GM21381 (cell line): ENCODE data around the gene RASSF3.
"Not testable (repeated sequence)": the region's sequence is repeated elsewhere in the genome, so short reads cannot be mapped to it uniquely, and the experiment has no call there.

Source experiments
- ATAC-seq: cut with Tn5 transposase; IDR thresholded peaks from one replicate; pipeline ENCODE4 v1.9.1; 2021; ENCODE audit warnings: mild to moderate bottlenecking, moderate library complexity; ENCODE audit not compliant: unreplicated experiment

The RASSF3 gene

DNA sequence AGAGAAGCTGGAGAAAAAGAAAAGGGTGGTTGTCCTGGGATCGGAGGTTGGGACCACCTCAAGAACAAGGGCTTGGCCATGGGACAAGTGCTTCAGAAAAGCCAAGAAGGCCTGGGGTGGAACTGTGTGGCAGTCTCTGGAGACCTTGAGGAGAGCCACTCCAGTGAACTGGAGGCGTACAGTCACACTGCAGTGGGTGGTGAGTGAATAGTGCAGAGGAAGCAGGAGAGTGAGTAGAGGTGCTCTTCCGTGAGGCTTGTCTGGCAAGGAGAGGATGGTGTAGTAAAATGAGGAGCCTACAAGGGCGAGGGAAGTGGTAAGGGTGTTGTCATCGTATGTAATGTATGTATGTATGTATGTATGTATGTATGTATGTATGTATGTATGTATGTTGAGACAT lies 20.9 kb downstream of the RASSF3 start:
- no peak for ATAC-seq

DNA sequence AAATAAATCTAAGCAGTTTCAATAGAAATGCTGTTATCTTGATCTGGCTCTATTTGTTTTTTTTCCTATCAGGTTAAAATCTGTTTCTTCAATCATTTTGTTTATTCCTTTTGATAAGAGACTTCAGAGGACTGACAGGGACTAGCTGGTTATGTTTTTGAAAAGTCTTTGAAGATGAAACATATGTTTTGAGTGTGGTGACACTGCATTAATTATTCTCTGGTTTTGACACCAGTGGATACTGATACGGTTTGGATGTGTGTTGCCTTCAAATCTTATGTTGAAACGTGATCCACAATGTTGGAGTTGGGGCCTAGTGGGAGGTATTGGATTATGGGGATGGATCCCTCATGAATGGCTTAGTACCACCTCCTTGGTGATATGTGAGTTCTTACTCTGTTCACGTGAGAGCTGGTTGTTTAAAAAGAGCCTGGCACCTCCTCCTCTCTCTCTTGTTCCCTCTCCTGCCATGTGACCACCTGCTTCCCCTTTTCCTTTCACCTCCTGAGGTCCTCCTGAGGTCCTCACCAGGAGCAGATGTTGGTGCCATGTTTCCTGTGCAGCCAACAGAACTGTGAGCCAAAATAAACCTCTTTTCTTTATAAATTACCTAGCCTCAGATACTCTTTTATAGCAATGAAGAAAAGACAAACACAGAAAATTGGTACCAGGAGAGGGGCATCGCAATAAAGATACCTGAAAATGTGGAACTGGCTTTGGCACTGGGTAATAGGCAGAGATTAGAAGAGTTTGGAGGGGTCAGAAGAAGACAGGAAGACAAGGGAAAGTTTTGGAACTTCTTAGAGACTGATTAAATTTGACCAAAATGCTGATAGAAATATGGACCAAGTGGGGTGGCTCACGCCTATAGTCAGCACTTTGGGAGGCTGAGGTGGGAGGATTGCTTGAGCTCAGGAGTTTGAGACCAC lies 23.0 kb downstream of the RASSF3 start:
- no peak for ATAC-seq

DNA sequence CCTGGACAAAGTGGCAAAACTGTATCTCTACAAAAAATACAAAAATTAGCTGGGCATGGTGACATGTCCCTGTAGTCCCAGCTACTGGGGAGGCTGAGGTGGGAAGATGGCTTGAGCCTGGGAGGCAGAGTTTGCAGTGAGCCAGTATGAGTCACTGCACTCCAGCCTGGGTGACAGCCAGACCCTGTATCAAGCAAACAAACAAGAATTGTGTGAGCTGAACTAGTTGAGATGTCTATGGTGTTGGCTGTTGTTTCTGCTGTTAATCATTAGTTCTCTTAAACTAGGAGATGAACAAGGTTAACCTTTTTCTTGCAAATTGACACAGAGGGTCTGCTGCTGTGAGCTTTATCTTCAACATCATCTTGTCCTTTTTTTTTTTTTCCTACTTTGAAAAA lies 23.6 kb downstream of the RASSF3 start:
- ATAC-seq: no peak

DNA sequence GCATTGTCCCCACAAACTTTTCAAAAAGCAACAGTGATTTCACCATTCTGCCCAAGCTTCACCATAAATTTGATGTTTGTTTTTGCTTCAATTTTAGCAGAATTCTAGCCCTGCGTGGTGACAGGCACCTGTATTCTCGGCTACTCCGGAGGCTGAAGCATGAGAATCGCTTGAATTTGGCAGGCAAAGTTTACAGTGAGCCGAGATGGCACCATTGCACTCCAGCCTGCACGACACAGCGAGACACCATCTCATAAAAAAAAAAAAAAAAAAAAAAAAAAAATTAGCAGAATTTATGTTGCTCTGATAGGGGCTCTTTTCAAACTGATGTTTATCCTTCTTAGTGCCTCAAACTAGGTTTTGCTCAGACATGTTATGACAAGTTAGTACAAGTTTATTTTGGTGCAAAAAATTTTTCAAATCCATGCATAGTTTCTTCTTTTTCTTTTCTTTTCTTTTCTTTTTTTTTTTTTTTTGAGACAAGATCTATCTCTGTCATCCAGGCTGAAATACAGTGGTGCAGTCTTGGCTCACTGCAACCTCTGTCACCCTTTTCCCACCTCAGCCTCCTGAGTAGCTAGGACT lies 24.3 kb downstream of the RASSF3 start:
- ATAC-seq: no peak

DNA sequence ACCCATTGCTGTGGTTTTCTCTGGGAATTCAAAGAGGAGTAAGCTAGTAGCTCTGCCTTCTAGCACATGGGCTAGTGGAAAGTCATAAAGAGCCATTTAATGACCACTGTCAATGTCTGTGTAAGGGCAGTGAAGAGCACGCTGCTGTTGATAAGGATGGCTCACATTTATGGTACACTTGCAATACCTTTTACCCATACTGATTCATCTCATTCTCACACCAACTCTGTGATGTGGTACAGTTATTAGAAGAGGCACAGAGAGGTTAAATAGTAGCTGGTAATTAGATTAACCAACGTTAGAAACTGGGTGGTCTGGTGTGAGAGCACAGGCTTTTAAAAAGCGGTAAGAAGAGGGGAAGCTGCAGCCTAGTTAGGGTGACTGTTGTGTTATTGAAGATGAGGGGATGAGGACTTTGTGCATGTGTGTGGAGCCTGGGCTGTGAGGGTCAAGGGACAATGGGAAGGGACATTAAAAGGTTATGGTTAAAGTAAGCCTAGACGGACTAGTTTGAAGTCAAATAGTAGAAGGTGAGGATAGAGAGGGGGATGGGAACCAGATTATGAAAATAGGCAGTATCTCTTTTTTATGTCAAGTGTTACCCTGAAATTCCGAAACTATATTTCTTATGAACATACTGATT lies 25.2 kb downstream of the RASSF3 start:
- no peak for ATAC-seq

DNA sequence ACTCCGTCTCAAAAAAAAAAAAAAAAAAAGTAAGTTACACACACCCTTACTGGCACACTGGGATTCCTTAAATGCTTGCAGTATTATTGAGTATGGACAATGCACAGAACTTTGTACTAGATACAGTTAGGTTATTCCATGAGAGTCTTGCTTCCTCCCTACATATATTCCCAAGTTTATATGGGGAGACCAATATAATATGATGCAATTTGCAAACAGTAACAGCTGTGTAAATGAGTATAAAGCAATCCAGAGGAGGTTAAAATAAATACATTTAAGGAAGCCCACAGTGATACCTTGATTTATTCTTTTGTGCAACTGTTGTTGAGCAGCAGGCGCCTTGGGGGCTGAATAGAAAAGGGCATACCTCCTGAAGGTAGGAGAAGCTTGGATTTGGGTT lies 26.6 kb downstream of the RASSF3 start:
- ATAC-seq: no peak

DNA sequence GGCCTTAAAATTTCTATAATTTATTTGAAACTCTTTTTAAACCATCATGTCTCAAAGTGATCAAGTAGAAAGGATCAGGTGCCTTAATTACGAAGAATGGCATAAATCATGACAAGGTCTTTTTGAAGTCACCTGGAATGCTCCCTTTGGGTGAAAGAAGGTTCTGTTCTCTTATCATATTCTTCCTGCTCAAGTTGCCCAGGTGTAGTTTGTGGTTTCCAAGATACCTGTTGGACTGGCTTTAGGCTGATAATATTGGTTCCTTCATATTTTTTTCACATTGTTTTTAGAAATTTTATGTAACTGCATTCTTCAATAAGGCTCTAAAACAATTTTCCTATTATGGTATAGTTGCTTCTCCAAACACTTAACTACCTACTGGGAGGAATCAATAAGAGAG lies 29.2 kb downstream of the RASSF3 start:
- ATAC-seq: no peak

DNA sequence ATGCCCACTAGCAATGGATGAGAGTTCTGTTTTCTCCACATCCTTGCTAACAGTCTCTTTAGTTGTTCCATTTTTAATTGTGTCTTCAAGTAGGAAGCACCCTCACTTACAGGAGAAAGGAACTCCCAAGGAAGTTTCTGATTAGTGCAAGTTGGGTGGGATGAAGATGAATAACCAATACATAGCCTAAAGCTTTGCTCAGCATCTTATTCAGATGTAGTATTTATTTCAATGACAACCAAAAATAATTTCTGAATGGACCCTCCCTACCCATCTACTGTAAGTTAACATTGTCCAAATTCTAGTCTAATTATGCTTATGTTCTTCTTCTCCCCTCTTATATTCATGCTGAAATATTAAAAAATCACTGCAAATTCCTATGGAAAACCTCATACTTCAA lies 36.0 kb downstream of the RASSF3 start:
- no peak for ATAC-seq

DNA sequence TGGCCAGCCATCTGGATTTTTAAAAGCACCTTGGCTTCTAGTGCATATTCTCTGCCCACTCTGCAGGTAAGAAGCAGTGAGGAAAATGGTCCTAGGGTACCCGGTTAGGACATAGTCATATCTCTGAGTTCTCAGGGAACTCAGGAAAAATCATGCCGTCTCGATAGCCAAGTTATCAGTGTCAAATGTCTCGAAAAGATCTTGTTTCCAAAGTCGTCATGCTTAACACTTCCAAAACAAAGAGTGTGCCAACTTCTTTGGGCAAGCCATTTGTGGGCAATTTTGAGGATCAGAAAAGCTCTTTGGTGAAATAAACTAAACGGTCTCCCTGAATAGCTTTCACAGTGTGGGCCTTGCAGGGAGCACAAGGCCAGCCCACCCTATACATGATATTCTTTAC lies 39.2 kb downstream of the RASSF3 start:
- ATAC-seq: no peak

DNA sequence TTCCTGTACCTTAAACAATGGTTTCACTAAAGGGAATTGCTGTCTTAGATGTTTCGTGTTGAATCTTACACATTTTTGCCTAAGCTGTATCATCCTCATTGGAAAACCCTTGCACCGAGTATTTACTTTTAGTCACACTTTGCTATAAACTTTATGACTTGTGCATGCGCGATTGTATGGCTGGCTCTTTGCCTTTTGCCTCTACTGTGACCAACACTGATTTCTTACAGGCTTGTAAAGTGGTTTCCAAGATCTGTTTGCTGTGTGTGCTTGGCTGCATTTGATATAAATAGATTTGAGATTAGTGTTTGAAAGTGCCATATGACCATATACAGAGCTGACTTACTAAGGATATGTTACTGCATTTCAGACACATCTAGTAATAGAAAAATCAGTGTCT lies 40.5 kb downstream of the RASSF3 start:
- no peak for ATAC-seq

DNA sequence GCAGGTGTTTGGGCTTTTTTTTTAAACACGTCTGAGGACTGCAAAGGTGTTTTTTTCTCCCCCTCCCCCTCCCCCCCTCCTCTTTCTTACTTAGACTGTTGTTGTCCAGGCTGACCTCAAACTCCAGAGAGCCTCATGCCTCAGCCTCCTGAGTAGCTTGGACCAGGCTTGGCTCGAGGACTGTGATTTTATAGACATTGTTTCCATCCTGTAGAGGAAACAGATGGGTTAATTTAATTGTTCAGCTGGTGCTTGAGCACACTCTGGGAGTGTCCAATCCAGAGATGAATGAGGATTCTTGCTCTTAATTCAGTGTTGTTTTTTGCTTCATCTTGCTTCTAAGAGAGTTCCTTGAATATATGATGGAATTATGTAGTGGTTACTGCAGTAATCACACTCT lies 42.1 kb downstream of the RASSF3 start:
- no peak for ATAC-seq

DNA sequence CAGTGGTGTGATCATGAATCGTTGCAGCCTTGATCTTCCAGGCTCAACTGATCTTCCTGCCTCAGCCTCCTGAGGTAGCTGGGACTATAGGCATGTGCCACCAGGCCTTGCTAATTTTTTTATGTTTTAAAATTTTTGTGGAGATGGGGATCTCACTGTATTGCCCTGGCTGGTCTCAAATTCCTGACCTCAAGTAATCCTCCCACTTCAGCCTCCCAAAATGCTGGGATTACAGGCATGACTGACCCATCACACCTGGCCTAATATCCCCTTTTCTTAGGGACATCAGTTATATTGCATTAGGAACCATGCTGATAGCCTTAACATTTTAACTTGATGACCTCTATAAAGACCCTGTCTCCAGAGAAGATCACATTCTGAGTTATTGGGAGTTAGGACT lies 42.8 kb downstream of the RASSF3 start:
- no peak for ATAC-seq

DNA sequence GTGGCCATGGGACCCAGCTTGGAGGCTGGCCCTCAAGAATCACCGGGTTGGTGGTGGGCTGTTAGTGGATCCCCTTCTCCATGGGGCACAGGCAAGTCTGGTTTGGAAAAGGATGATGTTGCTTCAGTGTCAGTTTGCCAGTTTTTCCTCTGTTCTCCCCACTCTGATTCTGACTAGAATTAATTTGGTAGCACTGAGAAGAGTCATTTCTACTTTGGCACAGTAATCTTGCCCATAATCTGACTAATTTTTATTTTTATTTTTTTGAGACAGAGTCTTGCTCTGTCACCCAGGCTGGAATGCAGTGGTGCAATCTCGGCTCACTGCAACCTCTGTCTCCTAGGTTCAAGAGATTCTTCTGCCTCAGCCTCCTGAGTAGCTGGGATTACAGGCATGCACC lies 43.6 kb downstream of the RASSF3 start:
- ATAC-seq: not testable (repeated sequence)

DNA sequence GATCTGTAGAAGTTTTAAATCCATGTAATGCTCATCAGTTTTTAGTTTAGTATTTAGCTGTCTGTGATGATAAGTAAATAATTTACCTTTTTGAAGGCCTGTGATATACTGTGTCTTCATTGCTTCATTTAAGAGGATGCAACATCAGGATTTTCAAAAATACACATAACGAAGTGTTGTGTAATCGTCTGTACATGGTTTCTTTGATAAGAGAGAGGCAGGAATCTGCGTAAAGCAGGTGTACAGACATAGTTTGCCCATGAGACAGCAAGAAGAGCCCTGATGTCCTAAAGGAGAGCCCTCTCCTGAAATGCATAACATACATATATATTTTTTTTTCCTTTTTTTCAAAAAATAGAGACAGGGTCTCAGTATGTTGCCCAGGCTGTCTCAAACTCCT lies 44.8 kb downstream of the RASSF3 start:
- no peak for ATAC-seq

DNA sequence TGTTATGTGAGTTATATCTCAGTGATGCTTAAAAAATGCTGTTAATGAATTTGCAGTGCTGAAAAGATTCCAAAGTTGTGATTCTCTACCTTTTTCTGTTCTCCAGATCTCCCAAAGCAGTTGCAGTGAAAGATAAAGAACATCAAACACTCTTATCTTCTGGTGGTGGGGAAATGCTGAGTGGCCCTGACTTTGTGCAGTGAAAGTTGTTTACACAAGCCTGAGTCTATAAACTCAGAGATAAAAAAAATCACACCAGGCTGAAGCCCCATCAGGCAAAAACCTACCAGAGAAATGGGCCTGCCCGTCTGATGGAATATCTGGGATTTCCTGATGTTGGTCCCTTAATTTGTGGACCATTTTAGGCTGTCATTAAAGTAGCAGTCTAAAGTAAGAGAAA lies 46.1 kb downstream of the RASSF3 start:
- no peak for ATAC-seq

DNA sequence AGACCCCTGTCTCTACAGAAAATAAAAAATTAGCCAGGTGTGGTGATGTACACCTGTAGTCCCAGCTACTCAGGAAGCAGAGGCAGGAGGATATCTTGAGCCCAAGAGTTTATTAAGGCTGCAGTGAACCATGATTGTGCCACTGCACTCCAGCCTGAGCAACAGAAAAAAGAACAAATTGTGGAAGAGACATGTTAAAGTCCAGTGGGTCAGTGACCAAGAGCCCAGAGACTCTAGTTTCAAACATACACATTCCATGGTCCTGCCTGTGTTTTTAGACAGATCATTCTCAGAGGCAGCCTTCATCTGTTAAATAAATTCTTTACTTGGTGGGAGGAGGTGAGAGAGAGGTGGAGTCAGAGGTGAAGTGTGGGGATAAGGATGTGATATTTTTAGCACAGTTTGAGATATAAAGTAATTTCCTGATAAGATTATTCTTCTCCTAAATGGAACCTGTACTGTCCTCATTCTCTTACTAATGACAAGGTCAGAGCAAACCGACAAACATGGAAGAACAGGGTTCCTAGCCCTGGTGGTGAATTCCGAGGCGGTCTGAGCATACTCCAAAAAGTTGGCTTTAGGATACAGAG lies 48.7 kb downstream of the RASSF3 start:
- ATAC-seq: no peak

DNA sequence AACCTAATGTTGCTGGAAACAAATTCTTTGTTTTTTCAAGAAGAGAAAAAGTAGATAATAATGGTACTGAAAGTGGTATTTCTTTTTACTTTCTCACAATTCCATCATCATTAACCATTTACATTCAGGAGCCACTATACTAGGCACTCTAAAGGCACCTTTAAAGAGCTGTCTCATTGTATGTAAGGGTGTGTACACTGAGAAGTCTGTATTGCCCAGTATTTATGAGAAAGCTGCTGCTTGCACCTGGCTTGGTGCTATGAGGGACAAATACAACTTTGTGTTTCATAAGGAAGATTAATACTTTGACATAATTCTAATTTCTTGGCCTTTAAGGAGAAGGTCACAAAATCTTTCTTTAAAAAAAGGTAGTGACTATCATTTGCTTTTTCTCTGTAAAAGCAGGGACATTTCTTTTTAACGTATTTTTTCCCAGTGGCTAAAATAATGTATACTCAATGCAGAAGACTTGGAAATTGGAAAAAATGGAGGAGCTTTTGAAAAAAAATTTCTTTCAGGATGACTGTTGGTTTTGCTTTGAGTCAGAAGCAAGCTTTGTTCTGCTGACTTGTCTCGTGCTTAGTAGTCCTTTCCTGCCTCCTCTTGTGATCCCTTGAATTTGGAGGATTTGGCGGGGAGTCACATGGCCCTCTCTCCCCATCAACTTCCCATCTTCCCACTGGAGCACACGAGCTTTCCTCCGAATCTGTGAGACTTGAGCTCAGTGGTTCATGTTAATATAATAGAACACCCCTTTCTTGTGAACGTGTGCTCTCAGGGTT lies 50.1 kb downstream of the RASSF3 start:
- peak; percentile 59 for ATAC-seq

DNA sequence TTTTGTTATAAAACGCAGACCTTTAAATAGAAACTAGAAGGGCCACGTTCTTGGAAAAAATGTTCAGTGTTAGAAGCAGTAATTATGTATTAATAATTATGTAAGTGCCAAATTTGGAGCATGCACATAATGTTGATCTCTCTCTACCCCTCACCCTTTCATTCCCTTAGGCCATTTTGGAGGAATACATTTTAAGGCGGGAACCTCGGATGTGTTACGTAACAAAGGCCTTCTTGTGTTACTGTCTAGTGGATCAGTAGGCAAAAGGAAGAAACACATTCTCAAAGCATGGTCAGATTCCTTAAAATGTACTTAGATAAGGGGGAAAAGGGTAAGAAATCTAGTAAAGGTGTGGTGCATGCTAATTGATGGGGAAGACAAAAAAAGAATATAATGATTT lies 52.7 kb downstream of the RASSF3 start:
- ATAC-seq: no peak

DNA sequence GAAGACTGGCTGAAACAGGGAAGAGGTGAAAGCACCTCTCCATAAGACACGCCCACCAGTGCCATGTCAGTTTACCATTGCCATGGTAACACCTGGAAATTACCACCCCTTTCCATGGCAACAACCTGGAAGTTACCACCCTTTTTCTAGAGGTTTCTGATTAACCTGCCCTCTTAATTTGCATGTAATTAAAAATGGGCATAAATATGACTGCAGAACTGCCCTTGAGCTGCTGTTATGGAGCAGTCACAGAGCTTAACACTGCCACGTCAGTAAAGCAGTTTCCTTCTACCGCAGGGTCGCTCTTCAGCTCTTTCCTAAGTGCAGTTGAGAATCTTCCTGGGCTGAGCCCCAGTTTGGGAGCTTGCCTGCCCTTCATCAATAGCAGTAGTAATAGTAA lies 55.2 kb downstream of the RASSF3 start:
- peak; percentile 35 for ATAC-seq

DNA sequence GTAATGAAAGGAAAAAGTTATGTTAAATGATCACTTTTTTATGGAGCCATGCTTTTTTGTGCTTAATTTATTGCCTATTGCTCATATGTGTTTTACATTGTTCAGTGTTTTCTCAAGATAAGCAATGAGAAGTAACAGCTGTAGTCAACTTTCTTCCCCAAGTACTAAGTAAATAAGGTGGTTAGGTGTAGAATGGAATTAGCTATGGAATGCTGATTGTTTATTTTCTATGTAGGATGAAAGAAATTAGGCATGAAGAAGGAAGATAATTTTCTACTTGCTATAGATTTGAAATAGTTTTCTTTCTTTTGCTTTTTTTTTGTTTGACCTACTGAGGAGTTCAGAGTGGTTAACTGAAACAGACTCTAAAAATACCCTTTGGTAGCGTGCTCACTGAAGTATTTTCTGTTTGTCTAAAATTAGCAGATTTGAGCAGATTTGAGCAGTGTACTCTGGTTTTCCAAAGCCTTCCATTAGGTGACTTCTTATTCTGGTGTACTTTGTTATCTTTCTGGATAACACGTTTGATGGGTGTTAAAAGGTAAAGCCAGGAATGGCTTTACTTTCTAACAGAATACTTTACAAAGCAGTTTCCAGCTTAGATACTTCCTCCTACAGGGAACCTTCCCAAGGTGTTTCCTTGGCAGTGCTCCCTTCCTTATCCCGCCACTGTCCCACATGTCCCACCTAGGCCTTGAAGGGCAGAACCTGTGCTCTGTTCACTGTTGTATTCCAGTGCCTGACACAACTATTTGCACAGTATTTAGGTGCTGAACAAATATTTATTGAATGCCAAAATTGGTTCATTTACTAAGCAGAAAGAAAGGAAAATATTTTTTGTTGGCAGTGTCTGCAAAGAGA lies 56.0 kb downstream of the RASSF3 start:
- ATAC-seq: peak; percentile 33
